ENCODE data around the gene POLR1H.

GRCh38 chr6:30112402-30112994 lies 51.4 kb downstream of the POLR1H start:
- TF ChIP-seq POLR2A (IDR thresholded peaks at IDR 0.05; ENCODE audit: low read length) (no peak), GATA1 (IDR thresholded peaks at IDR 0.05; ENCODE audit: low read depth, low read length) (no peak)

All from erythroblast (primary cell).